ENCODE results near the gene SCCPDH. TPM values are rescaled to one million over a fixed set of nuclear protein-coding genes. Genes with fewer than 3 reads are reported as not detected.

SCCPDH gene
- total and polyA plus RNA-seq, 2 donors (not counting 3 experiments of a cell fraction or from before 2014, with no cell fraction given), result 24.4 to 37.5 TPM

- no peak overlapping the region for H3K27ac ChIP-seq (ENCODE audit: insufficient read depth, low read depth, low read length)
- peaks cover 4% of the 10 kb centered on the region for H3K4me1 ChIP-seq (ENCODE audit: control insufficient read depth, extremely low read depth, insufficient read depth, low read length)
- no peak overlapping the region for H3K9ac ChIP-seq (replicated peaks; ENCODE audit: extremely low read depth, insufficient read depth, low read length)
- no peaks in the 10 kb centered on the region for H4K20me1 ChIP-seq (replicated peaks; ENCODE audit: control insufficient read depth, extremely low read depth, insufficient read depth, low read length)
- dilution Hi-C loops (cut with MboI; ENCODE audit: extremely low pct_ligation_motif_present, low sequenced_read_pairs) (no loop called here), intact Hi-C loops (cut with micrococcal nuclease) (no loop called here)
- H3K36me3 ChIP-seq (ENCODE audit: control insufficient read depth in 2 of 2, extremely low read depth in 1 of 2, insufficient read depth in 2 of 2, low read length in 2 of 2), result no peaks in the 10 kb centered on the region
- TF ChIP-seq GATA2 (IDR thresholded peaks at IDR 0.05; ENCODE audit: insufficient read depth, insufficient read length, low read depth, low read length) (no peak), EZH2 (IDR thresholded peaks at IDR 0.05; ENCODE audit: borderline replicate concordance, low read depth, low read length, severe bottlenecking) (no peak), FOS (IDR thresholded peaks at IDR 0.05; ENCODE audit: borderline replicate concordance, insufficient read depth, low read length) (no peak), JUN (IDR thresholded peaks at IDR 0.05; ENCODE audit: borderline replicate concordance, insufficient read depth, insufficient read length, low read depth) (no peak), POLR2A (IDR thresholded peaks at IDR 0.05; ENCODE audit: low read depth, low read length) (no peak), MYC (IDR thresholded peaks at IDR 0.05; ENCODE audit: low read depth, low read length) (no peak), POLR2AphosphoS5 (IDR thresholded peaks at IDR 0.05; ENCODE audit: insufficient read depth, low read depth, low read length) (no peak)
- TF ChIP-seq, protein P1, sequence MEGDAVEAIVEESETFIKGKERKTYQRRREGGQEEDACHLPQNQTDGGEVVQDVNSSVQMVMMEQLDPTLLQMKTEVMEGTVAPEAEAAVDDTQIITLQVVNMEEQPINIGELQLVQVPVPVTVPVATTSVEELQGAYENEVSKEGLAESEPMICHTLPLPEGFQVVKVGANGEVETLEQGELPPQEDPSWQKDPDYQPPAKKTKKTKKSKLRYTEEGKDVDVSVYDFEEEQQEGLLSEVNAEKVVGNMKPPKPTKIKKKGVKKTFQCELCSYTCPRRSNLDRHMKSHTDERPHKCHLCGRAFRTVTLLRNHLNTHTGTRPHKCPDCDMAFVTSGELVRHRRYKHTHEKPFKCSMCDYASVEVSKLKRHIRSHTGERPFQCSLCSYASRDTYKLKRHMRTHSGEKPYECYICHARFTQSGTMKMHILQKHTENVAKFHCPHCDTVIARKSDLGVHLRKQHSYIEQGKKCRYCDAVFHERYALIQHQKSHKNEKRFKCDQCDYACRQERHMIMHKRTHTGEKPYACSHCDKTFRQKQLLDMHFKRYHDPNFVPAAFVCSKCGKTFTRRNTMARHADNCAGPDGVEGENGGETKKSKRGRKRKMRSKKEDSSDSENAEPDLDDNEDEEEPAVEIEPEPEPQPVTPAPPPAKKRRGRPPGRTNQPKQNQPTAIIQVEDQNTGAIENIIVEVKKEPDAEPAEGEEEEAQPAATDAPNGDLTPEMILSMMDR (IDR thresholded peaks at IDR 0.05; ENCODE audit: extremely low read depth in 1 of 2, insufficient read depth in 1 of 2, low read depth in 1 of 2, low read length in 2 of 2), result no peak
- TF ChIP-seq, protein P2, sequence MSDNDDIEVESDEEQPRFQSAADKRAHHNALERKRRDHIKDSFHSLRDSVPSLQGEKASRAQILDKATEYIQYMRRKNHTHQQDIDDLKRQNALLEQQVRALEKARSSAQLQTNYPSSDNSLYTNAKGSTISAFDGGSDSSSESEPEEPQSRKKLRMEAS (IDR thresholded peaks at IDR 0.05; ENCODE audit: insufficient read depth, insufficient read length), result no peak
- FAIRE-seq (peak; percentile 31), DNase-seq (ENCODE audit: low read depth, low spot score) (peak; percentile 27)
- H3K9me1 ChIP-seq (replicated peaks; ENCODE audit: control insufficient read depth, extremely low read depth, insufficient read depth, low read length), result no peaks in the 10 kb centered on the region
- no peak overlapping the region for H3K4me3 ChIP-seq (replicated peaks in 1 of 3; ENCODE audit: insufficient read depth in 1 of 3, low read depth in 1 of 3, low read length in 3 of 3)
- CTCF ChIA-PET, result interaction anchor here (1.6 to 3.2 kb wide), 2 partner anchors 9 to 1527 kb away, joined by 3 to 18 read pairs; no protein-coding TSS in a partner anchor
- POLR2A ChIA-PET, result interaction anchor here (0.6 kb wide), 1 partner anchor 173 kb away, joined by 5 read pairs; the partner anchor contains the start of gene SMYD3
- H3K9me3 ChIP-seq (replicated peaks; ENCODE audit: control insufficient read depth, insufficient read depth, low read length), result no peaks in the 10 kb centered on the region
- no TSS peak for BruUV-seq (replicated peaks)
- H3K79me2 ChIP-seq (ENCODE audit: control insufficient read depth, insufficient read depth, low read length), result no peaks in the 10 kb centered on the region
- H3K27me3 ChIP-seq (ENCODE audit: control insufficient read depth in 2 of 2, insufficient read depth in 2 of 2, low read length in 2 of 2), result no peaks in the 10 kb centered on the region
- no peak overlapping the region for H3K4me2 ChIP-seq (ENCODE audit: insufficient read depth, low read length)
- H2AFZ ChIP-seq (ENCODE audit: low read depth, low read length), result peak overlapping the region; percentile 17
Observed at GRCh38 chr1:246680190-246680589, 44.0 kb upstream of the SCCPDH start.
